ENCODE measurements around the gene STAC3.

STAC3 gene

GRCh38 chr12:57235728-57236131 lies 15.3 kb downstream of the STAC3 start:
- no peak for DNase-seq (ENCODE audit: low spot score)

- DNase-seq (ENCODE audit: low spot score): no peak
These were observed 15.8 kb downstream of the STAC3 start for GRCh38 chr12:57235017-57235727.

- no peak for DNase-seq (ENCODE audit: low spot score)
These were observed 16.4 kb downstream of the STAC3 start for GRCh38 chr12:57234571-57235016.

- no peak for DNase-seq (ENCODE audit: low spot score)
These were observed 16.8 kb downstream of the STAC3 start for GRCh38 chr12:57234233-57234570.

GRCh38 chr12:57233357-57234232 lies 17.4 kb downstream of the STAC3 start:
- no peak for DNase-seq (ENCODE audit: low spot score)

GRCh38 chr12:57232156-57232756 lies 18.7 kb downstream of the STAC3 start:
- DNase-seq (ENCODE audit: low spot score): no peak

- DNase-seq (ENCODE audit: low spot score): no peak
These were observed 19.5 kb downstream of the STAC3 start for GRCh38 chr12:57231276-57232021.

- DNase-seq (ENCODE audit: low spot score): no peak
These were observed 20.4 kb downstream of the STAC3 start for GRCh38 chr12:57230381-57231155.

GRCh38 chr12:57229634-57230380 lies 21.2 kb downstream of the STAC3 start, which contains the start of gene SHMT2:
SHMT2 (plus strand) TSS chr12:57229711; CDS start chr12:57229779, 68 bp downstream.
- DNase-seq (ENCODE audit: low spot score): peak; percentile 98

GRCh38 chr12:57229046-57229633 lies 21.8 kb downstream of the STAC3 start:
- DNase-seq (ENCODE audit: low spot score): peak; percentile 44

- DNase-seq (ENCODE audit: low spot score): no peak
These were observed 23.5 kb downstream of the STAC3 start for GRCh38 chr12:57227315-57228115.

GRCh38 chr12:57226588-57227314 lies 24.2 kb downstream of the STAC3 start:
- DNase-seq (ENCODE audit: low spot score): no peak

GRCh38 chr12:57225680-57226210 lies 25.2 kb downstream of the STAC3 start:
- no peak for DNase-seq (ENCODE audit: low spot score)

GRCh38 chr12:57224973-57225679 lies 25.9 kb downstream of the STAC3 start:
- peak; percentile 68 for DNase-seq (ENCODE audit: low spot score)

- no peak for DNase-seq (ENCODE audit: low spot score)
These were observed 26.6 kb downstream of the STAC3 start for GRCh38 chr12:57224278-57224972.

GRCh38 chr12:57223191-57224165 lies 27.5 kb downstream of the STAC3 start:
- DNase-seq (ENCODE audit: low spot score): no peak
